Ascending aorta (tissue), 2 donors: ENCODE data around the gene DIPK1B. TPM values are rescaled to one million over a fixed set of nuclear protein-coding genes. Genes with fewer than 3 reads are reported as not detected.
A peak's percentile ranks its signal among the peaks of the same experiment; 100 is the strongest.
"Not testable (repeated sequence)": the region's sequence is repeated elsewhere in the genome, so short reads cannot be mapped to it uniquely, and the experiment has no call there.

ENCODE experiments used
- DNase-seq, 2 donors: peaks; one replicate each; pipeline ENCODE4 v3.0.0-alpha.2; 2019; ENCODE audit warnings: low spot score in 2 of 2
- H3K27ac ChIP-seq, 2 donors: fragments of 200-600 bp; sonication (generic); one replicate each; pipeline ENCODE4 v1.5.1; 2016 to 2017; ENCODE audit warnings: mild to moderate bottlenecking in 1 of 2
- H3K27me3 ChIP-seq: fragments of 200-600 bp; sonication (generic); one replicate; pipeline ENCODE4 v1.5.1; 2017
- H3K36me3 ChIP-seq, 2 donors: fragments of 200-600 bp; sonication (generic); one replicate each; pipeline ENCODE4 v1.5.1; 2016
- H3K4me1 ChIP-seq, 2 donors: fragments of 200-600 bp; sonication (generic); one replicate each; pipeline ENCODE4 v1.5.1; 2016 to 2017; ENCODE audit warnings: mild to moderate bottlenecking in 1 of 2
- H3K4me3 ChIP-seq, 2 donors: fragments of 200-600 bp; sonication (generic); one replicate each; pipeline ENCODE4 v1.5.1; 2016 to 2017; ENCODE audit warnings: mild to moderate bottlenecking in 1 of 2
- H3K9me3 ChIP-seq, 2 donors: fragments of 200-600 bp; sonication (generic); one replicate each; pipeline ENCODE4 v1.5.1; 2016
- intact Hi-C: fragments of 100-400 bp; cut with DNase I; formaldehyde crosslinking; loops from one replicate; pipeline ENCODE4 v1.15.1; 2023
- total RNA-seq: library from RNA; depleted of rRNA; stranded (reverse); fragments of >200 nt; gene quantifications from one replicate; pipeline ENCODE4 v1.1.0, GENCODE V29; 2016
- TF ChIP-seq, protein P1 (sequence below), 3 experiments: fragments of 200-600 bp in 2 of 3; fragments of 450-650 bp in 1 of 3; sonication (generic) in 2 of 3; IDR thresholded peaks; one replicate each; pipeline ENCODE4 v1.5.1; 2016 to 2019; ENCODE audit warnings: antibody characterized with exemption in 3 of 3, mild to moderate bottlenecking in 1 of 3, moderate library complexity in 1 of 3

DIPK1B gene
- total RNA-seq, 1 donor from 2014 or later, result 86.2 TPM

DNA sequence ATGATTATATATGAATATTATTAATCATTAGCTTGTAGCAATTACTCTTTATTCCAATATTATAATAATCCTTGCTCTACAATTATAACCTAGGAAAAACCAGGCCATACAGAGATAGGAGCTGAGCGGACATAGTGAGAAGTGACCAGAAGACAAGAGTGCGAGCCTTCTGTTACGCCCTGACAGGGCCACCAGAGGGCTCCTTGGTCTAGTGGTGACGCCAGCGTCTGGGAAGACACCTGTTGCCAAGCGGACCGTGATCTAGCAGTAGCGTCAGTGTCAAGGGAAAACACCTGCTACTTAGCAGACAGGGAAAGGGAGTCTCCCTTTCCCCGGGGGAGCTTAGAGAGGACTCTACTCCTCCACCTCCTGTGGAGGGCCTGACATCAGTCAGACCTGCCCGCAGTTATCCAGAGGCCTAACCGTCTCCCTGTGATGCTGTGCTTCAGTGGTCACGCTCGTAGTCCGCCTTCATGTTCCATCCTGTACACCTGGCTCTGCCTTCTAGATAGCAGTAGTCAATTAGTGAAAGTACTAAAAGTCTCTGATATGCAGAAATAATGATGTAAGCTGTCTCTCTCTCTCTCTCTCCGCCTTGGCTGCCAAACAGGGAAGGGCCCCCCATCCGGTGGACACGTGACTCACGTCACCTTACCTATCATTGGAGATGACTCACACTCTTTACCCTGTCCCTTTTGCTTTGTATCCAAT, 54.2 kb downstream of the DIPK1B start:
- intact Hi-C loops, DNase-seq, H3K27me3 ChIP-seq: not testable (repeated sequence)

DNA sequence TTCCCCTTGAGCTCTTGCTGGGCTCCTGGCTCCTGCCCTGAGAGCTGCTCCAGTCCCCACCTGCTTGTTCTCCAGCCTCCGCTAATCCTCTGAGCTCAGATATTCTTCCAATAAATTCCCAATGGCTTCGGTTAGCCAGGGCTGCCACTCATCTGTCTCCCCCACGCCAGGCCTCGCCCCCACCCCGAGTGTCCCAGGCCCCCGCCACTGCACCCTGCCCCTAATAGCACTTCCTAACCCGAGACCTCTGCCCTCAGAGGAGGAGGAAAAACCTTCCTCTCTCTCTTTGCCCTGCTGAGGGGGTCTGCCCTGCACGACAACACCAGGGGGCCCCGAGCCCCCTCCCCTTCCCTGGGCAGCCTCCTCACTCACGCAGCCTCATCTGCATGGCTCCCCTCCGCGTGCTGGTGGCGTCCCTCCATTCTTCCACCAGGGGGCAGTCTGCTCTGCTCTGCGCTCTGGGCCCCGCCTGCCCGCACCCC, 57.4 kb downstream of the DIPK1B start:
- Histone ChIP-seq H3K4me1 (no peaks in the 10 kb centered on the region), H3K36me3 (no peaks in the 10 kb centered on the region), H3K4me3 (no peak overlapping the region), H3K27me3 (peaks cover 4% of the 10 kb centered on the region), H3K9me3 (peaks cover 0 to 4% of the 10 kb centered on the region in 2 donors), H3K27ac (no peak overlapping the region)
- intact Hi-C loops, result no loop called here
- no peak for DNase-seq
- TF ChIP-seq, protein P1, sequence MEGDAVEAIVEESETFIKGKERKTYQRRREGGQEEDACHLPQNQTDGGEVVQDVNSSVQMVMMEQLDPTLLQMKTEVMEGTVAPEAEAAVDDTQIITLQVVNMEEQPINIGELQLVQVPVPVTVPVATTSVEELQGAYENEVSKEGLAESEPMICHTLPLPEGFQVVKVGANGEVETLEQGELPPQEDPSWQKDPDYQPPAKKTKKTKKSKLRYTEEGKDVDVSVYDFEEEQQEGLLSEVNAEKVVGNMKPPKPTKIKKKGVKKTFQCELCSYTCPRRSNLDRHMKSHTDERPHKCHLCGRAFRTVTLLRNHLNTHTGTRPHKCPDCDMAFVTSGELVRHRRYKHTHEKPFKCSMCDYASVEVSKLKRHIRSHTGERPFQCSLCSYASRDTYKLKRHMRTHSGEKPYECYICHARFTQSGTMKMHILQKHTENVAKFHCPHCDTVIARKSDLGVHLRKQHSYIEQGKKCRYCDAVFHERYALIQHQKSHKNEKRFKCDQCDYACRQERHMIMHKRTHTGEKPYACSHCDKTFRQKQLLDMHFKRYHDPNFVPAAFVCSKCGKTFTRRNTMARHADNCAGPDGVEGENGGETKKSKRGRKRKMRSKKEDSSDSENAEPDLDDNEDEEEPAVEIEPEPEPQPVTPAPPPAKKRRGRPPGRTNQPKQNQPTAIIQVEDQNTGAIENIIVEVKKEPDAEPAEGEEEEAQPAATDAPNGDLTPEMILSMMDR (IDR thresholded peaks at IDR 0.05), result peak in 2 of 3 experiments; percentile 25 to 44

More for the DNA sequence above, 54.2 kb downstream of the DIPK1B start:
- not testable (repeated sequence) for H3K4me3 ChIP-seq, H3K9me3 ChIP-seq, H3K27ac ChIP-seq, H3K36me3 ChIP-seq, H3K4me1 ChIP-seq
- TF ChIP-seq, protein P1 (IDR thresholded peaks at IDR 0.05), result peak in 2 of 3 experiments; percentile 9 to 11

DNA sequence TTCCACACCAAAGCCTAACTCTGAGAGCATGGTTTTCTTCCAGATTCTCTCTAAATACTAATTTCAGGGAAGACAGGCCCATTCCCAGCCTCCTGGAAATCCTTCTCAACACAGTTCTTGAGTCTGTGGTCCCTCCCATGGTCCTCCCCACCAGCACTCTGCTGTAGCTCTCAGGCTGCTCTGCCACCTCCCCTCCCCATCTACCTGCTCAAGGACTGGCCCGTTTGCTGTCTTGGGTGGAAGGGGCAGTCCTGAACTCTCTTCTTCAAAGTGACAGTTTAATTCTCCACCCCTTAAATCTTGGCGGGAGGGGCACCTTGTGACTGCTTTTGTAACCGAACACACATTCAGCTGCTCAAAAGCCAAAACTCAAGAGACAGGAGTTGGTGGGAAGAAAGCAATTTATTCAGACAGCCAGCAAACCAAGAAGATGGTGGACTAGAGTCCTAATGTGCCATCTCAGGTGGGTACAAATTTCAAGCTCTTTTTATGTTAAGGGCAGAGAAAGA, 59.6 kb downstream of the DIPK1B start:
- H3K27ac ChIP-seq, result no peak overlapping the region
- no peaks in the 10 kb centered on the region for H3K4me1 ChIP-seq
- TF ChIP-seq, protein P1 (IDR thresholded peaks at IDR 0.05), result no peak
- H3K36me3 ChIP-seq, result no peaks in the 10 kb centered on the region
- H3K27me3 ChIP-seq, result peaks cover 4% of the 10 kb centered on the region
- intact Hi-C loops, result no loop called here
- DNase-seq, result no peak
- H3K9me3 ChIP-seq, result peaks cover 0 to 4% of the 10 kb centered on the region in 2 donors
- no peak overlapping the region for H3K4me3 ChIP-seq

DNA sequence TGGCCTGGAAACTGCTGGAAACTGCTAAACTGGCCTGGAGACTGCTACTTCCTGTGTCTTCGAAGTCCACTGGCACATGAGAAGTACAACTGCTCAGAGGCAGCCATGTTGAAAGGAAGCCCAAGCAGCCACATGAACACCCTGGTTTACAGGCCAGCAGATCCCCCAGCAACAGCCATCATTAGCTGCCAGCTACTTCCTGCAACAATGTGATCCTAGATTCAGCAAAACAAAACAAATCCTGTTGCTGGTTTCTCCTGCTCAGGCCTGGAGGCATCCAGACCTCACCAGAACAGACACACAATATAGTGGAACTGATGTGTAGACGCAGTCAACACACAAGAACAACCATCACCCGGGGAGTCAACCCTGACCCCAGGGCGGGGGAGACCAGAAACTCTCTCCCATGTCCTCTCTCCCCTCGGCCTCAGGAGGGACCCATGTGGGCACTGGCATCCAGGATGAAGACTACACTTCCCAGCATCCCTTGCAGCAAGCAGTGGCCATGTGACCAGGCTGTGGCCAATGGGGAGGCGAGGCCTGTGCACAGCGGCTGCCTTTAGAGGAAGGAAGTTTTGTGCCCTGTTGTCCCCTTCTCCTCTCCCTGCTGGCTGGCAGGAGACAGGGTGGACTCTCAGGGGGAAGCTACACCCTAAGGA, 61.1 kb downstream of the DIPK1B start:
- H3K27ac ChIP-seq, result no peak overlapping the region
- H3K27me3 ChIP-seq, result peaks cover 4% of the 10 kb centered on the region
- H3K9me3 ChIP-seq, result peaks cover 0 to 4% of the 10 kb centered on the region in 2 donors
- TF ChIP-seq, protein P1 (IDR thresholded peaks at IDR 0.05), result no peak
- no peak overlapping the region for H3K4me3 ChIP-seq
- no peaks in the 10 kb centered on the region for H3K4me1 ChIP-seq
- no peak for DNase-seq
- H3K36me3 ChIP-seq, result no peaks in the 10 kb centered on the region
- intact Hi-C loops, result no loop called here

Other genes with a start within 250 kb of the DIPK1B start
- gene SEC16A, start 229.5 kb upstream of the DIPK1B start, total RNA-seq, result 66.1 TPM
- gene NOTCH1, start 166.5 kb upstream of the DIPK1B start, total RNA-seq, result 120 TPM
- 443 TPM for gene EGFL7, start 49.7 kb upstream of the DIPK1B start, total RNA-seq
- gene AGPAT2, start 25.1 kb upstream of the DIPK1B start, total RNA-seq, result 129 TPM
- 28.5 TPM for gene LCN10, start 30.4 kb downstream of the DIPK1B start, total RNA-seq
- gene LCN6, start 36.0 kb downstream of the DIPK1B start, total RNA-seq, result 130 TPM
- not detected for gene LCN8, start 45.7 kb downstream of the DIPK1B start, total RNA-seq
- gene LCN15, start 51.9 kb downstream of the DIPK1B start, total RNA-seq, result not detected
- gene TMEM141, start 78.8 kb downstream of the DIPK1B start, total RNA-seq, result 10.9 TPM
- not detected for gene CCDC183, start 83.8 kb downstream of the DIPK1B start, total RNA-seq
- 70.9 TPM for gene RABL6, start 95.4 kb downstream of the DIPK1B start, total RNA-seq
- 5.9 TPM for gene AJM1, start 129.9 kb downstream of the DIPK1B start, total RNA-seq
- 108 TPM for gene PHPT1, start 136.8 kb downstream of the DIPK1B start, total RNA-seq
- 5.0 TPM for gene MAMDC4, start 139.8 kb downstream of the DIPK1B start, total RNA-seq
- gene EDF1, start 153.7 kb downstream of the DIPK1B start, total RNA-seq, result 140 TPM
- 4.4 TPM for gene TRAF2, start 173.9 kb downstream of the DIPK1B start, total RNA-seq
- gene FBXW5, start 232.2 kb downstream of the DIPK1B start, total RNA-seq, result 421 TPM
- gene C8G, start 232.7 kb downstream of the DIPK1B start, total RNA-seq, result 8.6 TPM
- gene LCN12, start 239.7 kb downstream of the DIPK1B start, total RNA-seq, result not detected